Kidney tubule cell (primary cell): ENCODE data around the gene ADORA1.

ENCODE experiments used
- DNase-seq: peaks from one replicate; pipeline ENCODE4 v3.0.0-alpha.2; 2018; ENCODE audit warnings: low spot score

Gene ADORA1

GRCh38 chr1:203215573-203215972, 88.0 kb downstream of the ADORA1 start:
- DNase-seq, result no peak

- peak; percentile 69 for DNase-seq
These were observed 89.0 kb downstream of the ADORA1 start for GRCh38 chr1:203216274-203217138.
